IPS DF 19.7 (cell line): ENCODE measurements around the gene ZNF436.
A peak's percentile ranks its signal among the peaks of the same experiment; 100 is the strongest.

Experiments used
- DNase-seq: peaks from one replicate; pipeline ENCODE4 v3.0.0-alpha.2; 2013; ENCODE audit warnings: low read depth, low spot score

The ZNF436 gene

DNA sequence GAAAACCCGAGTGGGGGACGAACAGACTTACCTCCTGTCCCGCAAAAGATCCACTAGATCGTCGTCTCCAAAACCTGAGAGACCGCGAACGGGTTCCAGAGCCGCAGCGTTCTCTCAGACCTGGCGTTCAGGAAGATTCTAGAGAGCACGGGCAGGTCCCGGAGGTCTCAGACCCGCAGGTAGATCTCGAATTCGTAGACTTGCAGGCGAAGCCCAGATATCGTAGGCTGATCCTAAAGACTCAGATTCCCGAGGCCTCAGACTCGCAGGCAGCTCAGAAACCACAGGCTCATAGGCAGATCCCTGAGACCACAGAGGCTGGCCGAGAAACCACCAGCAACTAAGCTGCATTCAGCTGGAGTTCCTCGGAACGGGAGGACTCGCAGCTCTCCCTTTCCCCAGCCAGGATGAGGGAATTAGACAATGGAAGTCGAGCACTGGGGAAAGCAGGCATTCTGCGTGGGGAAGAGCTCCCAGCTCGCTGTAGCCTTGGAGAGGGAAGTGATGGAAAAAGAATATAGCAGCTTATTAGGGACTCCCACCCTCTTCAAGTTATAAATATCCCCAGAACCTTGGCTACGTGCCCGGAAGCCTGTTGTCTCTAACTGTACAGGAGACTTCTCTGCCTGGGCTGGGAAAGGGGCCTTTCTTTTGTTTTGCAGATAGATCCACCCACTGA, at the start of gene ZNF436:
ZNF436 (minus strand) TSS at position 502 of the 679 bp plus-strand sequence. CDS start 1,831 bp downstream, outside the sequence.
- DNase-seq, result no peak

- no peak for DNase-seq
Observed at GRCh38 chr1:23419180-23419579, 49.5 kb upstream of the ZNF436 start.

DNA sequence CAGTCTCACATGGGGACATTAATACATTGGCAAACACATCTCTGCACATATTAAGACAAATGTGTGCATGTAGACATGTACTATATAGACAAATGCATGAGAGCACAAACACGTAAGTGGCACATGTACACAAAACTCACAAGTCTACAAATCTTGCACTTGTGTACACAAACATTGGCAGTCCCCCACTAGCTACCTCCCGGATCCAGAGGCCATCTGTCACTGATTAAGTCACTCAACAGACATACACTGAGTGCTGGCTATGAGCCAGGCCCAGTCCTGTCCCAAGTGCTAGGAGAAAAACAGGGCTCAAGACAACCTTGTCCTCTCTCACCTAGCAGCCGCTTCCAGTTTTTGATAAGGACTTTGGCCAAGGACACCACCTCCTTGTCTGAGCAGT, 47.9 kb upstream of the ZNF436 start:
- DNase-seq, result no peak

GRCh38 chr1:23416964-23417363, 47.3 kb upstream of the ZNF436 start:
- DNase-seq, result no peak

DNA sequence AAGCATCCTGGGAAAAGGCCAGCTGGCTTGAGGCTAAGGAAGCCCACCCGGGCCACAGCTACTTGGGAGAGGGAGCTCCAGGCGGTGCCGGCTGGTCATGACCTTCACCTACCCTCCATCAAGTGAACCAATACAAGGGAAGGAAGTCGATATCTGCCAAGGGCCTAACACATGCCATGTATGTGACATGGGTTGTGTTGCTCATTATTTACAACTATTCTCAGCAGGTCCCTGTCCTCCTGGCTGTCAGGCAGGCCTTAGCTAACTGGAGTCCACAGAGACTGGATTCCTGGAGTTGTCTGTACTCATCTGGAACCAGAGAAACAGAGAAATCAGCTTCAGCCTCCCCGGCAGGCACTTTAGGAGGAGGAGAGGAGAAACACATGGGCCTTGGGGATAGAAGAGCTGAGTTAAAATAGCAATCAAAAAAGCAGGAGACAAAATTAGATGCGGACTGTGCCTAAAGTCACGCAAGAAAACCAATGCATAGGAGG, 39.2 kb upstream of the ZNF436 start:
- no peak for DNase-seq

DNA sequence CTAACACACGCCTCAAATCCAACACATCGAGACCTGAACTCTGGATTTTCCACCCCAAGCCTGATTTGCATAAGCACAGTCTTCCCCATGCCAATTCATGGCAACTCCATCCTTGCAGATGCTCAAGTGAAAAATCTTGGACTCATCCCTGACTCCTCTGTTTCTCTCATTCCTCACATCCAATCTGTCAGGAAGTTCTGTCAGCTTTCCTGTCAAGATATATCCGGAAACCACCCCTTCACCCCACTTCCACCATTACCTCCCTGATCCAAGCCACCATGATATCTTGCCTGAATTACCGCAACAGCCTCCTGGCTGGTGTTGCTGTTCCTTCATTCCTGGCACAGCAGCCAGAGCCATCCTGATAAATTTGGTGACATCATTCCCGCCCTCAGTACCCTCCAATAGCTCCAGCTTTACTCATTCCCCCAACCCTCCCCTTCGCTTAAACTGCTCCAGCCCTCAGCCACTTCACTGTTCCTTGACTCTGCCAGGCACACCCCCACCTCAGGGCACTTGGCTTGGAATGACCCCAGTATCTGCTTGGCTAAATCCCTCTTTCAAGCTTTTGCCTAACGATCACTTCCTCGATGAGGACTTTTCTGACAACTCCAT, 37.5 kb upstream of the ZNF436 start:
- DNase-seq, result no peak

DNA sequence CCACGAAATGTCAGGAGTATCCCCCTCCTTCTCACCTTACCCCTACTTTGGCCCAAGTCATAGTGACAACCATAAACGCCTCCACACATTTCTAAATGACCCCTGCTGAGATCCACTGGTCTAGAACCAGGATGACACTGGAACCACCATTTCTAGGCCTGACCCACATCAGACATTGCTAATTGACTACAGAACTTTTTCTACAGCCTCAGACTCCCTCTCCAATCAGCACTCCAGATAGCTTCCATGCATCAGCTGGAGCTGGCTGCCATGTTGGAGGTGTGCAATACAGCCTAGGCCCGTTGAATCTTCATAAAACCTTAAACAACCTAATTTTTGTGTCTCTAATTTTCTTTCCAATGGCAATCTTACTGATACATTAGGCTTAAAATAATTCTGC, 36.3 kb upstream of the ZNF436 start:
- DNase-seq, result no peak

- DNase-seq, result peak; percentile 45
Observed at GRCh38 chr1:23403735-23404486, 34.3 kb upstream of the ZNF436 start.

- DNase-seq, result no peak
Observed at GRCh38 chr1:23403355-23403734, 33.7 kb upstream of the ZNF436 start.

- DNase-seq, result no peak
Observed at GRCh38 chr1:23403038-23403336, 33.4 kb upstream of the ZNF436 start.

DNA sequence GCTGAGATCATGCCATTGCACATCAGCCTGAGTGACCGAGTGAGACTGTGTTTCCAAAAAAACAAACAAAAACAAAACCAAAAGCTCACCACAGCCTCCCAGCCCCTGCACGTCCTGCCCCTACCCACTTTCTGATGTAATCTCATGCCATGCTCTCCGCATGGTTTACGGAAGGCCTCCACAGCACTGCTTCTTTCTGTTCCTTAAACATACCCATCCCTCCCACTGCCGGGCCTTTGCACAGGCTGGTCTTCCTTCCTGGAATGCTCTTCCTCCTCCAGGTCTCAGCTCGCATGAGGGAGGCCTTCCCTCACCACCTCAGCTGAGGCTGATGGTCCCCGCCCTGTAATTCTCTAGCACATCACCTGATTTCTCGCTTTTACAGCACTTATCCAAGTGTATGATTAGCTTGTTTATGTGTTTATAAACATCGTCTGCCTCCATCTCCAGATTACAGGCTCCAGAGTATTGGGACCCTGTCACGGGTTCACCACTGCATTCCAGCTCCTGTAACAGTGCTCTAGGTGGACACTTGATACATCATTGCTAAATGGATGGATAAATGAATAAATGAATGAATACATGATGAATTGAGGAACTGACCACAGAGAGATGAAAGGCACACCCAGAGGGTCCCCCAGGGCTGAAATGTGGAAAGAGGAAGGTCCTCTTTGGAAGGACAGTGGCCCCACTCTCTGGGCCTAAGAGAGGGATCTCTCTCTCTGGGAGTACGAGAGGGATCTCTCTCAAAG, 32.8 kb upstream of the ZNF436 start:
- DNase-seq, result no peak

- DNase-seq, result no peak
Observed at GRCh38 chr1:23401313-23401712, 31.7 kb upstream of the ZNF436 start.

GRCh38 chr1:23400324-23401114, 30.9 kb upstream of the ZNF436 start:
- no peak for DNase-seq

GRCh38 chr1:23399229-23399628, 29.6 kb upstream of the ZNF436 start:
- DNase-seq, result no peak

DNA sequence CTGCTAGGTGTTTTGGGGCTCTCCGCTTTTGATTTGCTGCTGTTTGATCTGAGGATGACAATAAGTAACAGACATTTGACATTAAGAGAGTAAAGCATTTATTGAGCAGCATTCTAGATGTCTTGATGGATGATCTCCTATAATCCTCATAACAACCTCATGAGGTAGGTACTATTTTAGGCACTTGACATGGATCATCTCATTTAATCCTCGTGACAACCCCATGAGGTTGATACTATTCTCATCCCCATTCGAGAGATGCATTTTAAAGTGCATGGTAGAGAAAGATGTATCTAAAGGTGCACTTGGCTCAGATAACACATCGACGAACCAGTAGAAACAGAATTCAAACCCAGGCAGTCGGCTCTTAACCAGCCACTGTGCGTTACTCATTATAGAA, 28.3 kb upstream of the ZNF436 start:
- DNase-seq, result no peak

GRCh38 chr1:23396380-23396779, 26.7 kb upstream of the ZNF436 start:
- DNase-seq, result no peak

DNA sequence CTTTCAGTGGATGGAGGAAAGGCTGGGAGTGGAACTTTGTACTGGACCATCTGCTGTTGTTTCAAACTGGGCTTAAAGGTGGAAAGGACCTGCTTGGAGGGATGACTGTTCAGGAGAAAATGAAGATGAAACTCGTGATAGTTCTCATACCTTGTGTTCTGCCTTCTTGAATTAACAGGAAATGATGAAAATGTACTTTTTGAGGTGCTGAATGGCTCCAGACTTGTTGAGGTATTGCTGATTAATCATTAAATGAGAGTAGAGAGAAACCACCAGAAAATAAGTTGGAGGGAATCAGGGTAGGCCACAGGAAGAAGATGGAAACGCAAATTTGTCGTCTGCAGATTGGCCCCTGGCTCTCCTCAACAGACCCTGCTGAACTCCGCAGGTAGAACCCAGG, 26.2 kb upstream of the ZNF436 start:
- DNase-seq, result no peak

DNA sequence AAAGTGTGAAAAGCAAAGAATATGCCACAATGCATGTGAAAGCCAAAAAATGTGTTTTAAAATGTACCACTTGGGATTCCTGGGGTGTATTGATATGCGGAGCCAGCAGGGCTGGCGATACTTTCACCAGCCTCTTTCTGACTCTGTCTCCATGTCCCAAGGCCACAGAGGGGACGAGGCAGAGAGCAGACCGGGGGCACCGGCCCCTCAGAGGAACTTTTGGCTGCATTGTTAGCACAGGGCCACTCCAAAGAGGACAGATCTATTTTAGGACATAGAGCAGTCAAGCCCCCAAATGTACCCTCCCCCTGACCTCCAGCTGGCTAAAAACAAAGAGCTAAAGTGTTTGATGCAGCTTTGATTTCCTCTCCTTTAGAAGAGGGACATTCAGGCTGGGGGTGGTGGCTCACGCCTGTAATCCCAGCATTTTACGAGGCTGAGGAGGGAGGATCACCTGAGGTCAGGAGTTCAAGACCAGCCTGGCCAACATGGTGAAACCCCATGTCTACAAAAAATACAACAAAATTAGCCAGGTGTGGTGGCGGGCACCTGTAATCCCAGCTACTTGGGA, 25.6 kb upstream of the ZNF436 start:
- no peak for DNase-seq

- DNase-seq, result no peak
Observed at GRCh38 chr1:23394684-23395083, 25.0 kb upstream of the ZNF436 start.

DNA sequence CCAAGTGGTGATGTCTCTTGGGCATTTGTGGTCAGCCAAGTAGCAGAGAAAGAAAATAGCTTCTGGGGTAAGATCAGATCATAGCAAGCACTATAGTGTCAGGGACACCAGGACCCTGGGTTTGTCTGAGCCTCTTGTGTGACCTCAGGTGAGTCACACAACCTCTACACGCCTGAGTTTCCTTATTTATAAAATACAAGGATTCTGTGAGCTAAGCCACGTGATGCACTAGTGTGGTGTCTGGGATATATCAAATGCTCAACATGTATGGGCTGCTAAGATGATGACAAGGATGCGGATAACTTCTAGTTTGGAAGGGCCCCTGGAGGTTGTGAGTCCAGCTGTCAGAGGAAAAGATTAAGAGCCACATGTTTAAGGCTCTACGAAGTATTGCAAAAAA, 24.5 kb upstream of the ZNF436 start:
- DNase-seq, result no peak

- no peak for DNase-seq
Observed at GRCh38 chr1:23393706-23394105, 24.1 kb upstream of the ZNF436 start.
